ENCODE data around the gene CALHM4.

Gene CALHM4

GRCh38 chr6:116543149-116543548 lies 10.4 kb upstream of the CALHM4 start:
- no peak for DNase-seq

- no peak for DNase-seq
Measured at GRCh38 chr6:116545651-116546050, 7.9 kb upstream of the CALHM4 start, which contains the start of gene TRAPPC3L. TRAPPC3L (minus strand) TSS chr6:116545684; CDS start chr6:116545514, 170 bp downstream.

GRCh38 chr6:116547358-116547757 lies 6.2 kb upstream of the CALHM4 start:
- no peak for DNase-seq

GRCh38 chr6:116550796-116551195 lies 2.8 kb upstream of the CALHM4 start:
- no peak for DNase-seq

GRCh38 chr6:116556065-116556464 lies 2.5 kb downstream of the CALHM4 start:
- DNase-seq: no peak

GRCh38 chr6:116556814-116557415 lies 3.4 kb downstream of the CALHM4 start:
- DNase-seq: no peak

- DNase-seq: no peak
Measured at GRCh38 chr6:116557893-116558292, 4.3 kb downstream of the CALHM4 start.

GRCh38 chr6:116560130-116560529 lies 6.6 kb downstream of the CALHM4 start:
- DNase-seq: no peak

- peak; percentile 23 for DNase-seq
Measured at GRCh38 chr6:116561377-116562018, 7.9 kb downstream of the CALHM4 start.

GRCh38 chr6:116562019-116562403 lies 8.5 kb downstream of the CALHM4 start:
- no peak for DNase-seq

- no peak for DNase-seq
Measured at GRCh38 chr6:116562614-116563013, 9.1 kb downstream of the CALHM4 start.

- DNase-seq: no peak
Measured at GRCh38 chr6:116563830-116564229, 10.3 kb downstream of the CALHM4 start.

- DNase-seq: no peak
Measured at GRCh38 chr6:116564311-116564710, 10.8 kb downstream of the CALHM4 start.

GRCh38 chr6:116564921-116565872 lies 11.6 kb downstream of the CALHM4 start:
- no peak for DNase-seq

- no peak for DNase-seq
Measured at GRCh38 chr6:116568111-116568510, 14.6 kb downstream of the CALHM4 start.

GRCh38 chr6:116568821-116569755 lies 15.5 kb downstream of the CALHM4 start:
- no peak for DNase-seq

- peak; percentile 91 for DNase-seq
Measured at GRCh38 chr6:116570856-116571682, 17.5 kb downstream of the CALHM4 start, which contains the start of gene RWDD1. RWDD1 (plus strand) TSS chr6:116571504; CDS start chr6:116571583, 79 bp downstream.

- DNase-seq: no peak
Measured at GRCh38 chr6:116571683-116572000, 18.1 kb downstream of the CALHM4 start.

- DNase-seq: no peak
Measured at GRCh38 chr6:116572162-116572561, 18.6 kb downstream of the CALHM4 start.

GRCh38 chr6:116575227-116575626 lies 21.7 kb downstream of the CALHM4 start:
- DNase-seq: no peak

- no peak for DNase-seq
Measured at GRCh38 chr6:116577486-116577885, 23.9 kb downstream of the CALHM4 start.

GRCh38 chr6:116578335-116578734 lies 24.8 kb downstream of the CALHM4 start:
- no peak for DNase-seq

Measured in COR-L47 (cell line).